Rectal smooth muscle tissue (tissue), 1 donor: ENCODE measurements around the gene URI1.

Experiments
- H3K27ac ChIP-seq: one replicate; pipeline ENCODE4 v1.7.0; 2013; ENCODE audit warnings: low read depth, low read length, inconsistent platforms
- H3K27me3 ChIP-seq: one replicate; pipeline ENCODE4 v1.7.0; 2013; ENCODE audit warnings: low read length; ENCODE audit not compliant: control insufficient read depth, insufficient read depth
- H3K36me3 ChIP-seq: one replicate; pipeline ENCODE4 v1.7.0; 2013; ENCODE audit warnings: low read length; ENCODE audit not compliant: control insufficient read depth, insufficient read depth
- H3K4me1 ChIP-seq: one replicate; pipeline ENCODE4 v1.7.0; 2013; ENCODE audit warnings: low read length; ENCODE audit not compliant: control insufficient read depth, insufficient read depth
- H3K4me3 ChIP-seq: one replicate; pipeline ENCODE4 v1.7.0; 2013; ENCODE audit warnings: low read length
- H3K9ac ChIP-seq: one replicate; pipeline ENCODE4 v1.7.0; 2013; ENCODE audit warnings: low read length

The URI1 gene

GRCh38 chr19:29992233-29992867 is 50.3 kb downstream of the URI1 start:
- H3K36me3 ChIP-seq: no peaks in the 10 kb centered on the region
- H3K9ac ChIP-seq: no peak overlapping the region
- H3K4me3 ChIP-seq: no peak overlapping the region
- H3K27ac ChIP-seq: no peak overlapping the region
- no peaks in the 10 kb centered on the region for H3K27me3 ChIP-seq
- no peaks in the 10 kb centered on the region for H3K4me1 ChIP-seq

- Histone ChIP-seq H3K27me3 (no peaks in the 10 kb centered on the region), H3K27ac (no peak overlapping the region), H3K36me3 (no peaks in the 10 kb centered on the region), H3K9ac (no peak overlapping the region), H3K4me1 (no peaks in the 10 kb centered on the region), H3K4me3 (no peak overlapping the region)
These were observed 57.5 kb downstream of the URI1 start for GRCh38 chr19:29999490-29999889.

- H3K36me3 ChIP-seq: no peaks in the 10 kb centered on the region
- no peaks in the 10 kb centered on the region for H3K27me3 ChIP-seq
- no peak overlapping the region for H3K4me3 ChIP-seq
- no peaks in the 10 kb centered on the region for H3K4me1 ChIP-seq
- H3K9ac ChIP-seq: no peak overlapping the region
- no peak overlapping the region for H3K27ac ChIP-seq
These were observed 58.8 kb downstream of the URI1 start for GRCh38 chr19:30000862-30001261.

- H3K27ac ChIP-seq: no peak overlapping the region
- no peak overlapping the region for H3K4me3 ChIP-seq
- H3K36me3 ChIP-seq: no peaks in the 10 kb centered on the region
- no peaks in the 10 kb centered on the region for H3K4me1 ChIP-seq
- H3K9ac ChIP-seq: no peak overlapping the region
- no peaks in the 10 kb centered on the region for H3K27me3 ChIP-seq
These were observed 59.3 kb downstream of the URI1 start for GRCh38 chr19:30001301-30001700.

DNA sequence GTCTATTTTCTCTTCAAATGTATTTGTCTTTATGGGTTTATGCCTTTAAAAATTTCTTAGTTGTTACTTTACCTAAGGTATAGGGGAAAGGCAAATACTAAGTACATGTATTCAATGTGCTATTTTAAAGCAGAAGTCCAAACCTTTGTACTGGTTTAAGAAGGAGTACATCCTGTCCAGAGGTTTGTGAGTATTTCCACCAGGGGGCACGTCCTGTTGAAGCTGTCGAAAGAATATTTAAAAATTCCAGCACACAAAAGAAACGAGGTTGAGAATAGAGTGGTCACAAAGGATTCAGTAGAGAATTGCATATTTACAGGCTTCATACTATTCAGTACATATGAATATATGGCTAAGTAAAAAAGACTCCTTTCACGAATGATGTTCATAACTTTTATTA is 59.8 kb downstream of the URI1 start:
- Histone ChIP-seq H3K36me3 (no peaks in the 10 kb centered on the region), H3K9ac (no peak overlapping the region), H3K27ac (no peak overlapping the region), H3K4me3 (no peak overlapping the region), H3K4me1 (no peaks in the 10 kb centered on the region), H3K27me3 (no peaks in the 10 kb centered on the region)

GRCh38 chr19:30003866-30004265 is 61.8 kb downstream of the URI1 start:
- Histone ChIP-seq H3K36me3 (no peaks in the 10 kb centered on the region), H3K27me3 (no peaks in the 10 kb centered on the region), H3K27ac (no peak overlapping the region), H3K9ac (no peak overlapping the region), H3K4me3 (no peak overlapping the region), H3K4me1 (no peaks in the 10 kb centered on the region)

- Histone ChIP-seq H3K27ac (no peak overlapping the region), H3K4me1 (no peaks in the 10 kb centered on the region), H3K4me3 (no peak overlapping the region), H3K9ac (no peak overlapping the region), H3K27me3 (no peaks in the 10 kb centered on the region), H3K36me3 (no peaks in the 10 kb centered on the region)
These were observed 62.4 kb downstream of the URI1 start for GRCh38 chr19:30004403-30004802.

DNA sequence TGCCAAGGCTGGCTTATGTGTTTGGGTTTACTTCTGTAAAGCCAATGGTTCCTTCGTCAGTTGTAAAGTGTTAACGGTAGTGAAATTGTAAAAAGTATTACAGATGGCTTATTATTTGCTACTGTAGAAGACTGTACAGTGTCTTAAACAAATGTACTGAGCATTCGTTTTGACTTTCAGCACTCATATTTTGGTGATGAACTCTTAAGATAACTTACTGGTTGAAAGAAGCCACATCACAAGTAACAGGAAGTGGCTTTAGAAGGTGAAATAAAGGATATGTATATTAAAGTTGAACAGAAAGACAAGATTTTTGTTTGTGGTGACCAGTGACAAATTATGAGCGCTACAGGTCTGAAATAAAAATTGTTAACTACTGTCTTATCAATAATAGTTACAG is 64.2 kb downstream of the URI1 start:
- Histone ChIP-seq H3K4me1 (no peaks in the 10 kb centered on the region), H3K27ac (no peak overlapping the region), H3K4me3 (no peak overlapping the region), H3K9ac (no peak overlapping the region), H3K27me3 (no peaks in the 10 kb centered on the region), H3K36me3 (peaks cover 3% of the 10 kb centered on the region)

DNA sequence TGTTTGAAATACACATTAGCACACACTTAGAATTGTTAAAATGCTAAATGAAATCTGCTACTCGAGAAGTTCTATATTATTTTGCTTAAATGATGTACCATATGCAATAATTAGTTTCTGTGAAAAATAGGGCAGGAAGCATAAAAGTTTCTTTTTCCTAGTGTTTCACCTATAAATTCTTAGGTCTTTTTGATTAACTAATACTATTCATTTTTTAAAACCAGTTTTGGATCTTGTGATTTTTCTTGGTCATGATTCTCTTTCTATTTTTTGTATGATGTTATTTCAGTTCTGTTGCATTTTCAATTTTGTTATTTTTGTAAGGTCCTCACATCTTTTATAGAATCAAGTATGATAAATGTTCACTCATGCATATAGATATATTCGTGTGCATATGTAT is 66.1 kb downstream of the URI1 start:
- H3K4me3 ChIP-seq: no peak overlapping the region
- no peak overlapping the region for H3K27ac ChIP-seq
- H3K4me1 ChIP-seq: no peaks in the 10 kb centered on the region
- H3K9ac ChIP-seq: no peak overlapping the region
- H3K36me3 ChIP-seq: peaks cover 3% of the 10 kb centered on the region
- no peaks in the 10 kb centered on the region for H3K27me3 ChIP-seq

DNA sequence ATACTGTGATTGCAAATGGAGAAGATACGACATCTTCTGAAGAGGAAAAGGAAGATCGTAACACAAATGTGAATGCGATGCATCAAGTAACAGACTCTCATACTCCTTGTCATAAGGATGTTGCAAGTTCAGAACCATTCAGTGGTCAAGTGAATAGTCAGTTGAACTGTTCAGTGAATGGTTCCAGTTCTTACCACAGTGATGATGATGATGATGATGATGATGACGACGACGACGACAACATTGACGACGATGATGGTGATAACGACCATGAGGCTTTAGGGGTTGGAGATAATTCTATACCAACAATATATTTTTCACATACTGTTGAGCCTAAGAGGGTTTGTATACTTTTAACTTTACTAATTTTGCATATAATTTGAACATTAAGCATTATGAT is 67.0 kb downstream of the URI1 start:
- Histone ChIP-seq H3K27me3 (no peaks in the 10 kb centered on the region), H3K27ac (no peak overlapping the region), H3K4me1 (no peaks in the 10 kb centered on the region), H3K36me3 (peaks cover 3% of the 10 kb centered on the region), H3K4me3 (no peak overlapping the region), H3K9ac (no peak overlapping the region)

DNA sequence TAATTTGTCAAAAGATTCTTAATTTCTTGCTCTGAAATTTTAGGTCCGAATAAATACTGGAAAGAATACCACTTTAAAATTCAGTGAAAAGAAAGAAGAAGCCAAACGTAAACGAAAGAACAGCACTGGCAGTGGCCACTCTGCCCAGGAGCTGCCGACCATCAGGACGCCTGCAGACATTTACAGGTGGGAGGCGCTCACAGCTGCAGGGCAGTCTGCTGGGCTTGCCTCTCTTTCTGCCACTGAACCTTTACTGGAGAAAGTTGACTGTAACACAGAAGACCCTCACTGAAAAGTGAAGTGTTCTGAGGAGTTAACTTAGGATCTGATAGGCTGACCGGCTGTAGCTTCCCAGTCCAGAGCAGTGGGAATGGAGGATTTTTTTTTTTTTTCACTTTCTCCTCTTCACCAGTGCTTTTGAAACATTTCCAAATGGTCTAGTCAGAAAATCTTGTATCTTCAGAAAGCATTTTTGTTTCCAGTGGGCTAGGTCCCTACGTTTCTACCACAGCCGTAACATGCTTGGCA is 69.1 kb downstream of the URI1 start:
- no peak overlapping the region for H3K9ac ChIP-seq
- H3K36me3 ChIP-seq: peaks cover 3% of the 10 kb centered on the region
- no peak overlapping the region for H3K27ac ChIP-seq
- H3K27me3 ChIP-seq: no peaks in the 10 kb centered on the region
- H3K4me3 ChIP-seq: no peak overlapping the region
- H3K4me1 ChIP-seq: no peaks in the 10 kb centered on the region

- peaks cover 3% of the 10 kb centered on the region for H3K36me3 ChIP-seq
- H3K4me3 ChIP-seq: no peak overlapping the region
- H3K9ac ChIP-seq: no peak overlapping the region
- no peaks in the 10 kb centered on the region for H3K27me3 ChIP-seq
- H3K27ac ChIP-seq: no peak overlapping the region
- no peaks in the 10 kb centered on the region for H3K4me1 ChIP-seq
These were observed 72.7 kb downstream of the URI1 start for GRCh38 chr19:30014770-30015169.

GRCh38 chr19:30017172-30017571 is 75.1 kb downstream of the URI1 start:
- H3K36me3 ChIP-seq: no peaks in the 10 kb centered on the region
- H3K27ac ChIP-seq: no peak overlapping the region
- H3K9ac ChIP-seq: no peak overlapping the region
- H3K27me3 ChIP-seq: no peaks in the 10 kb centered on the region
- no peaks in the 10 kb centered on the region for H3K4me1 ChIP-seq
- no peak overlapping the region for H3K4me3 ChIP-seq
